Gastrocnemius medialis (tissue), 4 donors: ENCODE results near the gene GYS2.

Experiments
- CTCF ChIP-seq, 5 experiments: fragments of 450-650 bp in 3 of 5; fragments of 200-600 bp in 2 of 5; sonication (generic) in 2 of 5; IDR thresholded peaks in 4 of 5; conservative IDR thresholded peaks in 1 of 5; 1 replicate in 4 of 5; 2 replicates in 1 of 5; pipeline ENCODE4 v1.5.1; 2016 to 2019; ENCODE audit warnings: antibody characterized with exemption in 5 of 5, mild to moderate bottlenecking in 3 of 5, moderate library complexity in 3 of 5
- POLR2A ChIP-seq, 2 donors: fragments of 450-650 bp; IDR thresholded peaks; one replicate each; pipeline ENCODE4 v1.6.1; 2017; ENCODE audit warnings: antibody characterized with exemption in 2 of 2, mild to moderate bottlenecking in 2 of 2, moderate library complexity in 2 of 2

- TF ChIP-seq CTCF (IDR thresholded peaks at IDR 0.05 in 4 of 5, conservative IDR thresholded peaks at IDR 0.05 in 1 of 5): no peak
- TF ChIP-seq POLR2A (IDR thresholded peaks at IDR 0.05): no peak
These were observed 1.9 kb downstream of the GYS2 start for GRCh38 chr12:21602774-21603173.
